ENCODE results near the gene CCL18.
"Not testable (repeated sequence)": the region's sequence is repeated elsewhere in the genome, so short reads cannot be mapped to it uniquely, and the experiment has no call there.

Gene CCL18, protein sequence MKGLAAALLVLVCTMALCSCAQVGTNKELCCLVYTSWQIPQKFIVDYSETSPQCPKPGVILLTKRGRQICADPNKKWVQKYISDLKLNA

DNA sequence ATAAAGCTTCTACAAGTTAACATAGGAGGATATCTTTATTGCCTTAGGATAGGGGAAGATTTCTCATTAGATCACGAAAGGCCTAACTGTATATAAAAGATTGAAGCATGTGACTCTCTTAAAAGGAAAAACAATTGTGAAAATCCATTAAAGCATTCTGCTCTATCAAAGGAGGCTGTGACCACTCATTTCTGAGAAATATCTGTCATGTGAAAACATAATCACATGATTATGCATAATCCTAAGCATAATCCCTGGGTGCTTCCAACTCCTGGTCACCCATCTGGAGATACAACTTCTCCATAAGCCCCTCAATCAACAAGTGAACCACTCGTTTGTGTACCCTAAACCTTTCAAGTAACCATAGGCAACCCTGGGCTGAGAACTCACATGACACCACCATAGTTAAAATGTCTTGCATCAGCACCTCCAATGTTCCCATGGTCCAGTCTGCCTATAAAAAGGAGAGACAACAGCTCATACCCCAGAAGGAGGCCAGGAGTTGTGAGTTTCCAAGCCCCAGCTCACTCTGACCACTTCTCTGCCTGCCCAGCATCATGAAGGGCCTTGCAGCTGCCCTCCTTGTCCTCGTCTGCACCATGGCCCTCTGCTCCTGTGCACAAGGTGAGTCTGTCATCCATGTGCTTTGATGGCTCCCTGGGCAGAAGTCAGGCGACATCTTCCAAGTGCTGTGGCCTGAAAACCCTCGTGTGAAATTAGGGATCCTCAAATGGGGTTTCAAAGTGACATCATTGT, at the start of gene CCL18:
TSS of gene CCL18 (plus strand) at position 487 of the 756 bp plus-strand sequence. CDS start at position 558, 71 bp downstream.
- peak; percentile 45 for DNase-seq

DNA sequence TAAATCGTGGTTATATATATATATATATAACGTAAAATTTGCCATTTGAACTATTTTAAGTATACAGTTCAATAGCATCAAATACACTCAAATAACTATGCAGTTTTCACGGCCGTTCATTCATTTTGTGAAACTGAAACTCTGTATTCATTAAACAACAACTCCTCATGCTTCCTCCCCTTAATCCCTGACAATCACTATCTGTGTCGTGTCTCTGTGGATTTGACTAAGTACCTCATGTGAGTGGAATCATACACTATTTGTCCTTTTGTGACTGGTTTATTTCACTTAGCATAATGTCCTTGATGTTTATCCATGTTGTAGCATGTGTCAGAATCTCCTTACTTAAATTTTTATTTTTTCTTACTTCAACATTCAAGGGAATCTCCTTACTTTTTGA, 49.1 kb upstream of the CCL18 start:
- DNase-seq = no peak

DNA sequence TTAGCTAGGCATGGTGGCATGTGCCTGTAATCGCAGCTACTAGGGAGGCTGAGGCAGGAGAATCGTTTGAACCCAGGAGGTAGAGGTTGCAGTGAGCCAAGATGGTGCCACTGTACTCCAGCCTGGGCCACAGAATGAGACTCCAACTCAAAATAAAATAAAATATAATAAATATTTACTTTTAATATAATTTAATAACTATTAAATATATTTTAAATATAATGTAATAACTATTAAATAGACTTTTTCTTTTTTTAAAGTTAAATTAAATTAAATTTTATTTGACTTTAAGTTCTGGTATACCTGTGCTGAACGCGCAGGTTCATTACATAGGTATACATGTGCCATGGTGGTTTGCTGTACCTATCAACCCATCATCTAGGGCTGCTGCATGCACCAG, 48.2 kb upstream of the CCL18 start:
- DNase-seq = not testable (repeated sequence)

DNA sequence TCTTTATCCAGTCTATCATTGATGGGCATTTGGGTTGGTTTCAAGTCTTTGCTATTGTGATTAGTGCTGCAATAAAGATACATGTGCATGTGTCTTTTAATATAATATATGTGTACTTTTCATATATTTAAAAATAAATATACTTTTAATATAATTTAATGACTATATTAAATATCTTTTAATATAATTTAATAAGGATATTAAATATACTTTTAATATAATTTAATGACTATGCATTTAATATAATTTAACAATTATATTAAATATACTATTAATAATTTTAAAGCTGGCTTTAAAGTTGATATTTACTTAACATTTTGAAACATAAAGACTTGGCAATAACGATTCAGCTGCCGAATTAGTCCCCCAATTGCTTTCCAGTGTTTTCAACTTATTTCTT, 47.5 kb upstream of the CCL18 start:
- no peak for DNase-seq

DNA sequence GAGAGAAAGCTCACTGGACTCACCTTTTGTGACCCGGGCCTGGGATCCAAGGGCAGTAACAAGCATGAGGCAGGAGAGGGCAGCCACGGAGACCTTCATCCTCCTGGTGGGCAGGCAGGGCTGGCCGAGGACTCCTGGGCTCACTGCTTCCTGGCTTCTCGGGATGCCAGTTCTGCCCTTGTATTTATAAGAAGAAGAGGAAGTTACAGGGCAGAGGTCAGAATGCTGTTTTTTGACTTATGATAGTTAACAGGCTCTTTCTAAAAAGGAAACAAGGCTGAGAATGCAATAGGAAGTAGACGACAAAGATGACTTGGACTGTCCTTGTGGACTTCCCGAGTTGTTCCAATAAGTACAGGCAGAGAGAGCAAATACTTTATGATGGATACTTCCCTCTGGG, 46.3 kb upstream of the CCL18 start, which contains the start of gene CCL23:
TSS of gene CCL23 (minus strand) at position 174 of the 400 bp plus-strand sequence. CDS start at position 99, 75 bp downstream.
- no peak for DNase-seq

DNA sequence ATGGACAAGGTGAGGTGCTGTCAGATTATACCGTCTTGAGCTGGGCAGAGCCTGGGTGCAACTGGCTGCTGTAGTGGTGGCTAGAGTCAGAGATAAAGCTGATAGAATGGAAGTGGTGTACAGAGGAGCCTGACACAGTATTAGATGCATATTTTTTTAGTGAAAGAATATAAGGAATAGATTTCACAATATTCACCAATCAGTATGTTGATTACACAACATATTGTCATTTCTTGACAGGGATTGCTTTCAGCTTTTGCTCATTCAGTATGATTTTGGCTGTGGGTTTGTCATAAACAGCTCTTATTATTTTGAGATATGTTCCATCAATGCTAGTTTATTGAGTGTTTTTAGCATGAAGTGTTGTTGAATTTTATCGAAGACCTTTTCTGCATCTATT, 44.6 kb upstream of the CCL18 start:
- DNase-seq = no peak

DNA sequence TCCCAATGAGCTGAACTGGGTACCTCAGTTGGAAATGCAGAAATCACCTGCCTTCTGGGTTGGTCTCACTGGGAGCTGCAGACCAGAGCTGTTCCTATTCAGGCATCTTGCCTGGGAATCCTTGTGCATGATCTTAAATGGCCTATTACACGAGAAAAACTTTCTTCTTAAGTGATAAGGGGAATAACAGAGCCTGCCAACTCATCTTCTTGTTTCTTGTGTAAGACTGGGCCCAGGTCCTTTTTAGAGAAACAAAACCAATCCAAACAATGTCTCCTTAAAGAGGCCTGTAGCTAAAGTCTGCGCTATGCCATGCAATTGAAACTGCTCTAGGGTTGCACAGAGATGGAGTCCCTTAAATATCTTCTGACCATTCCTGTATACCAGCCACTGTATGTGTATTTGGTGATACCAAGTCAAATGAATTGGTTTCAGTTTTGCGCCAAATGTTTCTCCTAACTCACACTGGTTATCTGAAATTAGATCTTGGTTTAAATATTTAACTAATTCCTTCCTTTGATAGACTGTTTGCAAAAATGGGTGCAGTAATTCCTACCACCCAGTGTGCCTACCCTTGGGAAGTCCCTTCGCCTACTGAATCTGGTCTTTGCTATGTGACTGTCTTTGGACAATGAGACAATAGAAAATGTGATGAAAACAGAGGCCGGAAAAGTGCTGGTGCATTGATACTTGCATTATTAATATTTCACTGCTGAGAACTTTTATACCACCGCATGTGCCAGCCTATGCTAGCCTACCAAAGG, 39.8 kb upstream of the CCL18 start:
- no peak for DNase-seq

DNA sequence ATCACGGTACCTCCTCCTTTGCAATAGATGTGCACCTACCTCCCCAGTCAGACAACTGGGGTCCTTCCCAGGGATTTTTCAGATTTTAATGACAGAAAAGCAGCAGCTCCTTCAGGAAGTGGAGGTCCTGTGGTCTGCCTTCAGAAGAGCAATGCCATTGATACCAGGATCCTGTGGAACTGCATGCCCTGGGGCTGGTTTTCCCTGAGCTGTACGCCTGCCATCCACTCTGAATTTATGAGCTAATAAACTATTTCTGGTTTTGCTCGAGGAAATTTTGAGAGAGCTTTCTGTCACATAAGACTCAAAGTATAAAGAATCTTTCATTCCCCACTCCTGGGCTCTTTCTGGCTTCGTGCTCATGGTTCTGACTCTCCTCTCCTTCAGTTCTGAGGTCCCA, 36.3 kb upstream of the CCL18 start:
- no peak for DNase-seq

DNA sequence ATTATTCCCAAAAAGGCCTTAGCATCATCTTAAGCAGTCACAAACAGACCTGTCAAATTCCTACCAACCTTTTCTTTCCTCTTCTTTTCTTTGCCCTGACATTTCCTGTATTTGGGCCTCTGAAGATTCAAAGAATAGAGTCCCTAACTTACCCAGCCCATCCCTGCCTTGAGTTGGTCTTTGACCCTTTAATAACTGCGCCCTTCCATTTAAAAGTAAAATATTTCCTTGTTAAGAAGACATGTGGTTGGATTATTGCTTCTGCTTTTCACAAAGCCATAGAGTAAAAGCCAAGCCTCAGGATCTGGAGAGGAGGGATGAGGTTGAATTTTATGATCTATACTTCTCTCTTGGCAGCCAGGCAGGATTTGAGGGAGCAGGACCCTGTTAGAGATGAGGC, 33.1 kb upstream of the CCL18 start:
- DNase-seq = no peak

DNA sequence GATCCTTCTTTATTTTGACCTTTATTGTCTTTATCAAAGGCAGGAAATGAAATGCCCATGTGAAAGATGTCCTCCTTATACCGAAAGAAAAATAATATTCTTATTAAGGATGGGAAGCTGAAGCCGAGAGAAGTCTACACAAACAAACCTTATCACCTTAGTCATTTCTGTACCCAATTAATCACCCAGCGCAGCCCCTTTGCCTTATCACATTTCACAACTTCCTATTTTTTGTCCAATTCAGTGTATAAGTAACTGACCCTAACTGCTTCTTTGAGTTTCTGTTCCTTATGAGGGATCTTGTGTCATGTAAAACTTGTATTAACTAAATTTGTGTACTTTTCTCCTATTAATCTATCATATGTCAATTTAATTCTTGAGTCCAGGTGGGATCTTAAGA, 29.9 kb upstream of the CCL18 start:
- no peak for DNase-seq

DNA sequence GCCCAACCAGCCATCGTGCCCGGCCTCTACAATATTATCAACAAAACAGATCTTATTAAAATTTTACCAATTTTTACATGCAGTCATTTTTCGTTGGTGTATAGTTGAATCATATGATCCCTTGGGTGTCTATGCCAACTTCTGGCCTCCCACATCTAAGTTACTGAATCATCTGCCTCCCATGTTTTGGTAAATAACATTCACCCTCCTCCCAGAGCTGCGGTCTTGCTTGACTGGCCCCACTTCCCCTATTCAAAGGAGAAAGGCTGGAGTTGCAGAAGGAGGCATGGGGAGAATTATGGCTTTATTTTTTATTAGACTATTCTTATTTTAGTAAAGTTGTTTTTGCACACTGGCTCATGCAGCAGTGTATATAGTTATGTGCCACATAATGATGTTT, 27.8 kb upstream of the CCL18 start:
- no peak for DNase-seq

DNA sequence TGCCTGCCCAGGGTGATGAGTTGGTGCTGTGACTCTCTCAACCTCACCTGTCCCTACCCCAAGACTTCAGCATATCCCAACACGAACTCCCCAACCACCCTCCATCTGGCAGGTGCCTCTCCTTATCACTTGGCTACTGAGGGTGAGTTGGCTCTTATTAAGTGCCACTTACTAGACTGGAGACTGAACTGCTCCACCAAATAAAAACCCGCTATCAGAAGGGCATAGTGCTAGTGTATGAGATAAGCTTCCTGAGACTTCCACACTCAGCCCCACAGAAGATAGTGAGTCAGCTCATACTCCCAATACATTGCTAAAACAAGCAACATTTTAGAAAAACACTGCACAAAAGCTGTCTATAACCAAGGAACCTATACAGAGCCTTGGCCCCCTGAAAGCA, 16.0 kb upstream of the CCL18 start:
- DNase-seq = no peak

DNA sequence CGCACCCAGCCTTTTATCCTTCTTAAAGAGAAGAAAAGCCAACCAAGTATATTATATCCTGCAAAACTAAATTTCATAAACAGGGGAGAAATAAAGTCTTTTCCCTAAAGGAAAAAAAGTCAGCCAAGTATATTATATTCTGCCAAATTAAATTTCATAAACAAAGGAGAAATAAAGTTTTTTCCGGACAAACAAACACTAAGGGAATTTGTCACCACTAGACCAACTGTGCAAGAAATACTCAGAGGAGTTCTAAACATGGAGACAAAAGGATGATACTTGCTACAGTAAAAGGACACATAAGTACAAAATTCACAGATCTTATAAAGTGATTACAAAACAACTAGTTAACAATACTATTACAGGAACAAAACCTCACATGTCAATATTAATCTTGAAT, 14.4 kb upstream of the CCL18 start:
- DNase-seq = no peak

DNA sequence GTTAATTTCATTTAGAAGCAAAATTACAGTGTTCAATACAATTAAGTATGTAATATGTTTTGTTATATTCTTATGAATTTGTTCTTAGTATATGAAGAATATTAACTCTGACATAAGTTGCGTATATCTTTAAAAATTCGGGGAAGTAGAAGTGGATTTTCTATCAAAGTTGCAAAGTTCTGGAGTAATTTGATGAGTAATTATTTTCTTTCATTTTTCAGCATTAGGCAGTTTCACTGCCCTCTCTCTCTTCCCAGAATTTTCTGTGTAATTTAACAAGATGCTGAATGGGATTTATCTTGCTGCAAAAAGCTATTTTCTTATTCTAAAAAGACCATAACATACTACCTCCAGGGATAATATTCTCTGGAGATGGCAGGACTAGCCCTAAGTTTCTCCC, 8.9 kb upstream of the CCL18 start:
- DNase-seq = no peak

DNA sequence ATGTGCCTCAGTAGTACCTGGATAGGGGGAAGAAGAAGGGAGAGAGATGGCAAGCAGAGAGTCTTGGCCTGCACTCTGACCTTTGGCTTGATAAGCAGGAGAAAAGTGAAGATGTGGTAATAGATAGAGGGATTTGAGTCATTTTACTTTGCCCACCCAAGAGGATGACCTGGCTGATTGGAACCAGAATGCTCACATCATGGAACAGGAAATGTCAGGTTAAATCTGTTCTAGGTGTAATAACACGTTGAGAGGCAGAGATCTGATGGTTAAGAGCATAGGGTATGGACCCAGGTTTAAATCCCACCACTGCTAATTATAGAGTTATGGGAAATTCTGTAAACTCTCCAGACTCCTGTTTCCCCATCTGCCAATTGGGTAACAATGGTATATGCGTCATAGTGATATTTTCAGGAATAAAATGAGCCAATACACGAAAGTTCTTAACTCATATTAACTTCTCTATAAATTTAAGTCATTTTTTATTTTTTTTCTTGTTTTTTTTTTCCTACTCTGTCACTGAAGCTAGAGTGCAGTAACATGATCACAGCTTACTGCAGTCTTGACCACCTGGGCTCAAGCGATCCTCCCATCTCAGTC, 8.1 kb upstream of the CCL18 start:
- no peak for DNase-seq

DNA sequence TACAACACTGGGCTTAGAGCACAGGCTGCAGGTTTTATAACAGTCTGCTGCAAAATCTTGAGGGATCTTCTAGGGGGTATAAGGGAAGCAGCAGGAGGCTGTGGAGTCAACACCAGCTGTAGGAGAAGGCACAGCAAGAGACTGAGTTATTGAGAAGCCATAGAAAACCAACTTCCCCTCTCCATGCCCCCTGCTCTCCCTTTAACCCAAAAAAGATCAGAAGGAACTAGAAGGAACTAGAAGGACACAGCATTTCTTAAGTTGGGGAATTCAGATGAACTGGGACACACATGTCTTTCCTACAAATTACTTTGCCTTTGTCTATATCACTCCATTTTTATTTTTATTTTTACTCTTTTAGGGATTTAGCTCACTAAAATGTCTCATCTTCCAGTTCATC, 6.2 kb upstream of the CCL18 start:
- DNase-seq = no peak

DNA sequence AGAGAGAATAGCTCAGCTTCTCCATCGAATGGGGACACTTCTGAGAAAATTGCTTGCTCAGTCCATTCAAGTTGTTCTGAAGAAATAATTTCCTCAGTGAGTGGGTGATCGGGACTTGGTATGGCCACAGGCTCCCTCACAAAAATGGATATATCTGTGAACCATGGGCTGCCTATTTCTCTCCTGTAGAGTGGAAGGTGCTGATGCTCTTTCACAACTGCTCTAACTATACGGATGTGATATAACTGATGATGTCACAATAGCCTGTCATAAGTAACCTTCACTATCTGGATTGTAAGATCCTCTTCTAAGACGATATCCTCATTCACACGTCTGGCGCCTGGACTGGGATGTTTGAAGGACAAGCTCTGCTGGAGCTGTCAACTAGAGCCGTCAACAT, 4.7 kb upstream of the CCL18 start:
- DNase-seq = no peak

DNA sequence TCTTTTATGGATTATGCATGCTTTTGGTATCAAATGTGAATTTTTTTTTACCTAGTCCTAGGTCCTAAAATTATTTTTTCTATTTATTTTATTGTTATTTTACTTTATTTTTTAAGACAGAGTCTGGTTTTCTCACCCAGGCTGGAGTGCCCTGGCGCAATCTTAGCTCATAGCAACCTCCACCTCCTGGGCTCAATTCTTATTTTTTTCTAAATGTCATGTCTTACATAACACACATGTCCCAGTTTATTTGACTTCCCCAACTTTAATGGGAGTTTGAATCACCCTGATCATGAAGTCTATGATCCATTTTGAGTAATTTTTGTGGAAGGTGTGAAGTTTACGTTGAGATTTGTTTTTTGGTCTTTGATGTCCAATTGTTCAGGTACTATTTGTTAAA, 3.3 kb upstream of the CCL18 start:
- DNase-seq = no peak

DNA sequence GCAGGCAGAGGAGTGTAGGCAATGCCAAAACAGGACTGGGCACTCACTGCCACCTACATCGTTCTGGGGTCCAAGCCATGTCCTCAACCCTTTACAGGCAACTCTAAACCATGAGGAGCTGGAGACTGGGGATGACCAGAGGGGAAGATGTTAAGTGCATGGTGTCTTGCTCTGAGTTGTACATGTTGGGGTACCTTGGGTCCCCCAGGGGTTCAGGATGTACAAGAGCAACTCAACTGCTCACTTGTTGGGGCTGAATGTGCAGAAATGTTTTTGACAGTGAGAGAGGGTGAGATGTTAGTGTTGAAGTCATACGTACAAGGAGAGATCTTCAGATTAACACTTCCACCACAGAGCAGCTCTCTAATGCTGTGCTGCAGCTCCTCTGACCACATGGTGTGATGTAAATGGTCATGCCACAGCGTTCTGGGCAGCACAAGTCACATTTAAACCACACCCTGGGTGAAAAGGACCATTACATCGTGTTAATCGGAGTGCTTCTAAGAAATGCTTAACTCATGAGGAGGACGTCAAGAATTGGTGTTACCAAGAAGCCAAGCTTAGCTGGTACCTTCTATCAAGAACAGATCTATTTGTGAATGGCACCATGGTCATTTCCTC, 2.4 kb downstream of the CCL18 start:
- peak; percentile 79 for DNase-seq

DNA sequence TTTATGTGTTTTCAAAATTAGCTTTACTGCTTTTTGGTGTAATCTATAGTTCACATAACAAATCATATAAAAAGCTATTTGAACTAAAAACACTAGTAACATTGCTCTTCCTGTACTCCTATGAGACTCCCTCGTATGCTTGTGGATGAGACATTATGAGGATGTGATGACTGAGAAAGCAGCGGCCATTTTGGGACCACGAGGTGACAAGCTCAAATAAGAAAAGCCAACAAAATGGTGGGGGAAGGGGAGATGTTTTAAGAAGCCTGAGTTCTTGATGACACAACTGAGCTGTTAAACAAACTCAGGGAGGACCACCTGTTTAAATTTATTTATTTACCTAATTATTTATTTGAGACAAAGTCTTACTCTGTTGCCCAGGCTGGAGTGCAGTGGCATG, 4.5 kb downstream of the CCL18 start:
- DNase-seq = peak; percentile 46

DNA sequence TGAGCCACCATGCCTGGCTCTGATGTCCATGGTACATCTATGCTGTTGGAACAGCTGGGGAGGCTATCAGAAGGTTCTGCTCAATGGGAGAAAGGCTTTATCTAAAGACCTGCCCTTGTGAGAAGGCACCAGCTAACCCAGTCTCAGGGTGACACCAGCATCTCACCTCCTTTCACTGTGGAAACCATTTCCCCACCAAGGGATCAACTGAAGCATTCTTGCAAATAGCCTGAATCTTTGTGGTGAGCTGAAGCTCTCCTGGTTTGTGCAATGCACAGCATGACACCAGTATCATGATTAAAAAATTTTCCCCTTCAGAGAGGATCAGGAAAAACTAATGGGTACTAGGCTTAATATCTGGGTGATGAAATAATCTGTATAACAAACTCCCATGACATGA, 5.1 kb downstream of the CCL18 start:
- no peak for DNase-seq

DNA sequence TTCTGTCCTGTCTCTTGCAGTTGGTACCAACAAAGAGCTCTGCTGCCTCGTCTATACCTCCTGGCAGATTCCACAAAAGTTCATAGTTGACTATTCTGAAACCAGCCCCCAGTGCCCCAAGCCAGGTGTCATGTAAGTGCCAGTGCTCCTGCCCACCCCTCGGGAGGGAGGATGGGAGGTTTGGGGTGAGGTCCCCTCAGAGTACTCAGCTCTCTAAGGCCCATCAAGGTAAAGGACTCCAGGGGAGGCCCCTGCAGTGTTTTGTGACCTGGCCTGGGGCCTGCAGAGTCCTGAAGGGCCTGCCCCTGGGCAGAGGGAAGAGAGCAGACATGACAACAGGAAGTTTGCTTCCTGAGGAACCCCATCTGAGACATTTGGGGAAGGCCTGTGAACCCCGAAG, 6.4 kb downstream of the CCL18 start:
- no peak for DNase-seq

DNA sequence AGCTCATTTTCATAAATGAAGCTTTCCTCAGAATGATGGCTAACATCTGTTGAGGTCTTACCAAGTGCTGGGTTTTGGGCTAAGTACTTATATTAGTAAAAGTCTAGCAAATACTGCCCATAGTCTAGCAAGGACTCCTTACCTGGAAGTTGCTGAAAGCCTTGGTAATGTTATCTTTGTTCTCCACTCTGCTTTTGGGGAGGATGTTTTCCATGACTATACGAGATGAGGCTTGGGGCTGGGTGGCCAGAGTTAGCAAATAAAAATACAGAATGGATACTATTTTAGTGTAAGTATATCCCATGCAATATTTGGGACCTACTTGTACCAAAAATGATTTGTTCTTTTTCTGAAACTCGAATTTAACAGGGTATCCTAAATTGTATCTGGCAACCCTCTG, 7.7 kb downstream of the CCL18 start:
- DNase-seq = no peak

Measured in NK-92 treated with Interleukin-12 subunit alpha and Interleukin-12 subunit beta, amount 100 ng/mL, for 24 hours (cell line).